DOHH2 (cell line): ENCODE measurements around the gene UBR2.

ENCODE experiments used
- H3F3A ChIP-seq: fragments of 200-600 bp; sonication (generic), shearing (Covaris generic); 2 replicates; pipeline ENCODE4 v1.6.0; 2016; ENCODE audit warnings: antibody characterized with exemption, mild to moderate bottlenecking; ENCODE audit not compliant: control insufficient read depth, insufficient read depth
- H3K27ac ChIP-seq: fragments of 200-600 bp; sonication (generic); 2 replicates; pipeline ENCODE4 v1.5.1; 2014; ENCODE audit warnings: low read depth, mild to moderate bottlenecking, low read length, moderate library complexity
- H3K27me3 ChIP-seq: fragments of 200-600 bp; sonication (generic); 2 replicates; pipeline ENCODE4 v1.6.1; 2014; ENCODE audit warnings: mild to moderate bottlenecking, low read length, mixed read lengths; ENCODE audit not compliant: control insufficient read depth
- H3K36me3 ChIP-seq: fragments of 200-600 bp; sonication (generic); 2 replicates; pipeline ENCODE4 v1.6.1; 2014; ENCODE audit warnings: mild to moderate bottlenecking, low read length, moderate library complexity, mixed read lengths; ENCODE audit not compliant: control insufficient read depth
- H3K4me1 ChIP-seq: fragments of 200-600 bp; sonication (generic); 2 replicates; pipeline ENCODE4 v1.6.1; 2014; ENCODE audit warnings: mild to moderate bottlenecking, low read length, mixed read lengths; ENCODE audit not compliant: control insufficient read depth
- H3K4me2 ChIP-seq: fragments of 200-600 bp; sonication (generic); 2 replicates; pipeline ENCODE4 v1.6.0; 2014; ENCODE audit warnings: mild to moderate bottlenecking, low read length, moderate library complexity
- H3K4me3 ChIP-seq: fragments of 200-600 bp; sonication (generic); 2 replicates; pipeline ENCODE4 v1.5.1; 2014; ENCODE audit warnings: mild to moderate bottlenecking, low read length, mixed read lengths
- H3K79me2 ChIP-seq: fragments of 200-600 bp; sonication (generic); 2 replicates; pipeline ENCODE4 v1.6.1; 2014; ENCODE audit warnings: mild to moderate bottlenecking, low read length, mixed read lengths; ENCODE audit not compliant: control insufficient read depth
- H3K9me2 ChIP-seq: fragments of 200-600 bp; sonication (generic); replicated peaks from 2 replicates; pipeline ENCODE4 v1.6.1; 2014; ENCODE audit warnings: mild to moderate bottlenecking, low read length, mixed read lengths; ENCODE audit not compliant: control insufficient read depth
- H3K9me3 ChIP-seq: fragments of 200-600 bp; sonication (generic); 2 replicates; pipeline ENCODE4 v1.6.1; 2014; ENCODE audit warnings: antibody characterized with exemption, low read length, mixed read lengths; ENCODE audit not compliant: control insufficient read depth, insufficient read depth
- H4K20me1 ChIP-seq: fragments of 200-600 bp; sonication (generic); 2 replicates; pipeline ENCODE4 v1.6.0; 2014; ENCODE audit warnings: low read depth, mild to moderate bottlenecking, antibody characterized with exemption, low read length, moderate library complexity; ENCODE audit not compliant: control insufficient read depth, insufficient read depth
- EZH2phosphoT487 ChIP-seq: fragments of 200-600 bp; sonication (generic); IDR thresholded peaks from 2 replicates; pipeline ENCODE4 v1.6.1; 2017; ENCODE audit warnings: borderline replicate concordance, mild to moderate bottlenecking, antibody characterized with exemption, low read length, moderate library complexity, mixed read lengths
- TF ChIP-seq, protein P1 (sequence below): fragments of 200-600 bp; sonication (generic); IDR thresholded peaks from one replicate; pipeline ENCODE4 v1.5.1; 2014; ENCODE audit warnings: antibody characterized with exemption, mild to moderate bottlenecking, low read depth, low read length; ENCODE audit not compliant: poor library complexity, severe bottlenecking

The UBR2 gene

DNA sequence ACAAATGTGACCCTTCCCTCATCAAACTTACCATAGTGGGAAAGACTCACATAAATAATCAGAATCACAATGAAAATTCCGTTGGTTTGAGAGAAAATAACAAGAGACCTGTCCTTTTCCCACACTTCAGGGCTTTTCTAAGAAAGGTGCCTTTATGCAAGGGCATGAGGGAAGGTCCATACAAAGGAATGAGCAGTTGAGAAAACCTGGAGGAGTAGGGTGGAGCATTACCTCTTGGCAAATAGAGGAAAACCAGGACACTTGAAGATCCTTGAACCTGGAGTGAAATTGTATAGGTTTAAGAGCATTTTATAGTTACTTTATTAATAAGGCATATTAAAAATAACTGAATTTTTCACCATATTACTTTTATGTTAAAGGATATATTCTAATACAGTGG, 54.3 kb downstream of the UBR2 start:
- H3K27ac ChIP-seq: no peak overlapping the region
- TF ChIP-seq EZH2phosphoT487: no peak
- TF ChIP-seq, protein P1, sequence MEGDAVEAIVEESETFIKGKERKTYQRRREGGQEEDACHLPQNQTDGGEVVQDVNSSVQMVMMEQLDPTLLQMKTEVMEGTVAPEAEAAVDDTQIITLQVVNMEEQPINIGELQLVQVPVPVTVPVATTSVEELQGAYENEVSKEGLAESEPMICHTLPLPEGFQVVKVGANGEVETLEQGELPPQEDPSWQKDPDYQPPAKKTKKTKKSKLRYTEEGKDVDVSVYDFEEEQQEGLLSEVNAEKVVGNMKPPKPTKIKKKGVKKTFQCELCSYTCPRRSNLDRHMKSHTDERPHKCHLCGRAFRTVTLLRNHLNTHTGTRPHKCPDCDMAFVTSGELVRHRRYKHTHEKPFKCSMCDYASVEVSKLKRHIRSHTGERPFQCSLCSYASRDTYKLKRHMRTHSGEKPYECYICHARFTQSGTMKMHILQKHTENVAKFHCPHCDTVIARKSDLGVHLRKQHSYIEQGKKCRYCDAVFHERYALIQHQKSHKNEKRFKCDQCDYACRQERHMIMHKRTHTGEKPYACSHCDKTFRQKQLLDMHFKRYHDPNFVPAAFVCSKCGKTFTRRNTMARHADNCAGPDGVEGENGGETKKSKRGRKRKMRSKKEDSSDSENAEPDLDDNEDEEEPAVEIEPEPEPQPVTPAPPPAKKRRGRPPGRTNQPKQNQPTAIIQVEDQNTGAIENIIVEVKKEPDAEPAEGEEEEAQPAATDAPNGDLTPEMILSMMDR: no peak
- no peaks in the 10 kb centered on the region for H3K79me2 ChIP-seq
- peaks cover 23% of the 10 kb centered on the region for H3K36me3 ChIP-seq
- H3K9me3 ChIP-seq: no peaks in the 10 kb centered on the region
- H3K9me2 ChIP-seq: no peaks in the 10 kb centered on the region
- no peaks in the 10 kb centered on the region for H3K27me3 ChIP-seq
- no peaks in the 10 kb centered on the region; the same call in 1 of the 2 replicates for H3F3A ChIP-seq
- H3K4me1 ChIP-seq: no peaks in the 10 kb centered on the region
- H3K4me3 ChIP-seq: no peak overlapping the region
- no peak overlapping the region for H3K4me2 ChIP-seq
- no peaks in the 10 kb centered on the region for H4K20me1 ChIP-seq

DNA sequence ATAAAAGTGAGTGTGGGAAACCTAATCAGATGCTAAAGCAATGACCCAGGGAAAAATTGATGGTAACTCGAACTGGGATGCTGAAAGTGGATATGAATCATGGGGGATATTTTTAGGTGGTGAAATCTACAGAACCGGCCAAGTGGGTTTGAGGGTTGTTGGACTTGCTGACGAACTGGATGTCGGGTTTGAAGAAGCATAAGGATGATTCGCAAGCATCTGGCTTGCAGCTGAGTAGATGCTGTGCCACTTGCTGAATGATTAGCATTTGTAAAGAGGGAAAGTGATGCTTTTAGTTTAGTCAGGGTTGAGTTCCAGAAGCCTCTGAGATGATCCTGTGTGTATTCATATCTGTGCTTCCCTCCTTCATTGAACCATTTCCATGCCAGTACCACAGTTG, 54.9 kb downstream of the UBR2 start:
- Histone ChIP-seq H3K9me2 (no peaks in the 10 kb centered on the region), H3K79me2 (no peaks in the 10 kb centered on the region), H3K27ac (no peak overlapping the region), H4K20me1 (no peaks in the 10 kb centered on the region), H3K4me3 (no peak overlapping the region), H3K9me3 (no peaks in the 10 kb centered on the region), H3K36me3 (peaks cover 23% of the 10 kb centered on the region), H3K4me1 (no peaks in the 10 kb centered on the region), H3K4me2 (no peak overlapping the region), H3F3A (no peaks in the 10 kb centered on the region; the same call in 1 of the 2 replicates), H3K27me3 (no peaks in the 10 kb centered on the region)
- no peak for TF ChIP-seq EZH2phosphoT487
- TF ChIP-seq, protein P1: no peak

- peaks cover 26% of the 10 kb centered on the region for H3K36me3 ChIP-seq
- TF ChIP-seq, protein P1: no peak
- TF ChIP-seq EZH2phosphoT487: no peak
- no peak overlapping the region for H3K27ac ChIP-seq
- H3K9me2 ChIP-seq: no peaks in the 10 kb centered on the region
- no peaks in the 10 kb centered on the region for H3F3A ChIP-seq
- no peaks in the 10 kb centered on the region for H3K27me3 ChIP-seq
- H3K79me2 ChIP-seq: no peaks in the 10 kb centered on the region
- no peaks in the 10 kb centered on the region for H3K9me3 ChIP-seq
- no peak overlapping the region for H3K4me2 ChIP-seq
- H3K4me3 ChIP-seq: no peak overlapping the region
- H4K20me1 ChIP-seq: no peaks in the 10 kb centered on the region
- no peaks in the 10 kb centered on the region for H3K4me1 ChIP-seq
These were observed 56.1 kb downstream of the UBR2 start for GRCh38 chr6:42619963-42620362.
